Breast epithelium (tissue), 3 donors: ENCODE results near the gene RFT1.

Experiments
- POLR2A ChIP-seq: fragments of 450-650 bp; IDR thresholded peaks from one replicate; pipeline ENCODE4 v1.6.1; 2016; ENCODE audit warnings: antibody characterized with exemption, mild to moderate bottlenecking, moderate library complexity
- TF ChIP-seq, protein P1 (sequence below), 3 donors: fragments of 450-650 bp; IDR thresholded peaks; one replicate each; pipeline ENCODE4 v1.5.1; 2016 to 2017; ENCODE audit warnings: antibody characterized with exemption in 3 of 3, mild to moderate bottlenecking in 3 of 3, moderate library complexity in 3 of 3

DNA sequence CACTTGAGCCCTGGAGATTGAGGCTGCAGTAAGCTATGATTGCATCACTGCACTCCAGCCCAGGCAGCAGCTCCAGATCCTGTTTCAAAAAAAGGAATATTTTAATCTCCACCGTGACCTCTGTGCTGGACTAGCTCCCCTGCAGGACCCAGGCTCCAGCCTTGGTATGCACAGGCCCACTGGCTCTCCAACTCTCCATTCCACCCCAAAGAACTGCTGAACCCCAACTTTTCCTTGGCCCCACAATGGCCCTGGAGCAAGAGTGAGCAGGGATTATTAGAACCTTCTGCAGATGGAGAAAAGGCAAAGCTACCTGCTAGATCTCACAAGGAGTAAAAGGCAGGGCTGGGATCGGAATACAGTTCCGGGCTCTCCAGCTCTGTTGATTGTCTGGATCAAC lies 51.6 kb downstream of the RFT1 start:
- TF ChIP-seq, protein P1, sequence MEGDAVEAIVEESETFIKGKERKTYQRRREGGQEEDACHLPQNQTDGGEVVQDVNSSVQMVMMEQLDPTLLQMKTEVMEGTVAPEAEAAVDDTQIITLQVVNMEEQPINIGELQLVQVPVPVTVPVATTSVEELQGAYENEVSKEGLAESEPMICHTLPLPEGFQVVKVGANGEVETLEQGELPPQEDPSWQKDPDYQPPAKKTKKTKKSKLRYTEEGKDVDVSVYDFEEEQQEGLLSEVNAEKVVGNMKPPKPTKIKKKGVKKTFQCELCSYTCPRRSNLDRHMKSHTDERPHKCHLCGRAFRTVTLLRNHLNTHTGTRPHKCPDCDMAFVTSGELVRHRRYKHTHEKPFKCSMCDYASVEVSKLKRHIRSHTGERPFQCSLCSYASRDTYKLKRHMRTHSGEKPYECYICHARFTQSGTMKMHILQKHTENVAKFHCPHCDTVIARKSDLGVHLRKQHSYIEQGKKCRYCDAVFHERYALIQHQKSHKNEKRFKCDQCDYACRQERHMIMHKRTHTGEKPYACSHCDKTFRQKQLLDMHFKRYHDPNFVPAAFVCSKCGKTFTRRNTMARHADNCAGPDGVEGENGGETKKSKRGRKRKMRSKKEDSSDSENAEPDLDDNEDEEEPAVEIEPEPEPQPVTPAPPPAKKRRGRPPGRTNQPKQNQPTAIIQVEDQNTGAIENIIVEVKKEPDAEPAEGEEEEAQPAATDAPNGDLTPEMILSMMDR (IDR thresholded peaks at IDR 0.05) = no peak
- no peak for TF ChIP-seq POLR2A
